ENCODE data around the gene SEMA3D. TPM values are rescaled to one million over a fixed set of nuclear protein-coding genes. Genes with fewer than 3 reads are reported as not detected.

SEMA3D gene
- total RNA-seq, 3 donors from 2014 or later: 3.5 to 7.5 (median 7.0) TPM

- H3K27me3 ChIP-seq: no peaks in the 10 kb centered on the region
- H3K4me1 ChIP-seq: no peaks in the 10 kb centered on the region
- H3K9me3 ChIP-seq: no peaks in the 10 kb centered on the region
- no peaks in the 10 kb centered on the region for H3K36me3 ChIP-seq
- TF ChIP-seq POLR2AphosphoS5 (IDR thresholded peaks at IDR 0.05): no peak
- no peak for TF ChIP-seq POLR2A (IDR thresholded peaks at IDR 0.05)
- no peak for TF ChIP-seq CTCF (IDR thresholded peaks at IDR 0.05)
- H3K4me3 ChIP-seq: no peak overlapping the region
- no peak overlapping the region for H3K27ac ChIP-seq
- intact Hi-C loops (cut with DNase I; ENCODE audit: low total_unique reads): no loop called here
- no peak for DNase-seq (ENCODE audit: low spot score in 2 of 2)
Measured at GRCh38 chr7:85125651-85126131, 61.2 kb downstream of the SEMA3D start.

DNA sequence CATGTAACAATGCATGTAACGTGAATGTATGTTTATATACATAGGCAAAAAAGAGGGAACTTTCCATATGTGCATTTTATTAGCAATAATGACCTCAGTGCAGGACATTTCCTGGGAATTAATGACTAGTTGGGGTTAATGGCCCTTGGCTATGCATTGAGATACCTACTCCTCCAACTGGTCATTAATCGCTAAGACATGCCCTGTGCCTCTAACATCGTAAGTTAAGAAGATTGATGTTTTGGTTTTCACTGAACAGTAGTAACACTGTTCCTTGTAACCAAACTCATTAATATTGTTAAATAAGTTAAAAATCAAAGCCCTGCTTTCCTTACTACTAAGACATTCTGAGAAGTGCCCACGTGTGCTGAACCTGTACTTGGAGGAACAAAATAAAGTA lies 61.7 kb downstream of the SEMA3D start:
- intact Hi-C loops (cut with DNase I; ENCODE audit: low total_unique reads): no loop called here
- H3K27ac ChIP-seq: no peak overlapping the region
- H3K4me1 ChIP-seq: no peaks in the 10 kb centered on the region
- H3K36me3 ChIP-seq: no peaks in the 10 kb centered on the region
- DNase-seq (ENCODE audit: low spot score in 2 of 2): no peak
- no peak overlapping the region for H3K4me3 ChIP-seq
- no peak for TF ChIP-seq POLR2AphosphoS5 (IDR thresholded peaks at IDR 0.05)
- no peaks in the 10 kb centered on the region for H3K27me3 ChIP-seq
- no peaks in the 10 kb centered on the region for H3K9me3 ChIP-seq

DNA sequence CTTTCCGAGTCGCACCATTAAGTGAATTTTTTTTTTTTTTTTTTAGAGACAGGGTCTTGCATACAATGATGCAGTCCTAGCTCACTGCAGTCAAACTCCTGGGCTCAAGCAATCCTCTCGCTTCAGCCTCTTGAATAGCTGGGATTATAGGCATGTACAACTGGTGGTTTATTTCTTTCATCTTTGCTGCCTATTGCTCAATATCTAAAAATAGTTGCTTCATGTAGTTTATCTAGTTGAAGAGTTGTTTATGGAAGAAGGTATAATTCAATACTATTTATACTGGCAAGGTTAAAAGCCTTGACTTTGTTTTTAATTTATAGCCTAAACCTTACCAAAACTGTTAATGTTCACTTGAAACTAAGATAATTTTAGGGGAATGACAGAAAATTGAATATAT lies 66.9 kb downstream of the SEMA3D start:
- Histone ChIP-seq H3K36me3 (no peaks in the 10 kb centered on the region), H3K27me3 (no peaks in the 10 kb centered on the region), H3K9me3 (no peaks in the 10 kb centered on the region), H3K4me3 (no peak overlapping the region), H3K4me1 (no peaks in the 10 kb centered on the region), H3K27ac (no peak overlapping the region)
- no peak for DNase-seq (ENCODE audit: low spot score in 2 of 2)
- no peak for TF ChIP-seq POLR2A (IDR thresholded peaks at IDR 0.05)
- TF ChIP-seq POLR2AphosphoS5 (IDR thresholded peaks at IDR 0.05): no peak
- TF ChIP-seq CTCF (IDR thresholded peaks at IDR 0.05): no peak
- intact Hi-C loops (cut with DNase I; ENCODE audit: low total_unique reads): no loop called here

GRCh38 chr7:85115862-85116261 lies 71.0 kb downstream of the SEMA3D start:
- H3K4me1 ChIP-seq: no peaks in the 10 kb centered on the region
- no peaks in the 10 kb centered on the region for H3K36me3 ChIP-seq
- no peaks in the 10 kb centered on the region for H3K27me3 ChIP-seq
- TF ChIP-seq POLR2AphosphoS5 (IDR thresholded peaks at IDR 0.05) (no peak), POLR2A (IDR thresholded peaks at IDR 0.05) (no peak), CTCF (IDR thresholded peaks at IDR 0.05) (no peak)
- H3K27ac ChIP-seq: no peak overlapping the region
- no peaks in the 10 kb centered on the region for H3K9me3 ChIP-seq
- intact Hi-C loops (cut with DNase I; ENCODE audit: low total_unique reads): no loop called here
- no peak for DNase-seq (ENCODE audit: low spot score in 2 of 2)
- H3K4me3 ChIP-seq: no peak overlapping the region

- DNase-seq (ENCODE audit: low spot score in 2 of 2): no peak
- H3K4me3 ChIP-seq: no peak overlapping the region
- TF ChIP-seq POLR2AphosphoS5 (IDR thresholded peaks at IDR 0.05): no peak
- no peak for TF ChIP-seq CTCF (IDR thresholded peaks at IDR 0.05)
- no peak for TF ChIP-seq POLR2A (IDR thresholded peaks at IDR 0.05)
- no peaks in the 10 kb centered on the region for H3K36me3 ChIP-seq
- H3K4me1 ChIP-seq: no peaks in the 10 kb centered on the region
- no peak overlapping the region for H3K27ac ChIP-seq
- intact Hi-C loops (cut with DNase I; ENCODE audit: low total_unique reads): no loop called here
- no peaks in the 10 kb centered on the region for H3K27me3 ChIP-seq
- H3K9me3 ChIP-seq: no peaks in the 10 kb centered on the region
Measured at GRCh38 chr7:85115006-85115405, 71.8 kb downstream of the SEMA3D start.

DNA sequence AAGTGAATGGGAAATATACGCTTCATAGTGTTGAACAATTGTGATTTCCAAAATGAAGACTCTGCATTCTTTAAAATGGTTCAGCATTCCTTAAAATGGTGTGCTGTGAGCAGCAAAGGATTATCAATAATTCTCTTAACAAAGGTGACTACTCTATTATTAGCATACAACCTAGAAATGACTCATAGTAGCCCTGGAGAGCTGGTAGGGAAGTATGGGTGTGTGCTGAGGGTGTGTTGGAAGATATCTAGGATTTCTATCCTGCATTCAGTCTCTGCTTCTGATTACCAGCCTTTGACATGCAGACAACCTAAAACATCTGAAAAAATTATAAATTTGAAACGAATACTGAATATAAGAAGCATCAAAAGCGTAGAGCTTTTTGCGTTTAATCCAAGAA lies 72.5 kb downstream of the SEMA3D start:
- intact Hi-C loops (cut with DNase I; ENCODE audit: low total_unique reads): no loop called here
- Histone ChIP-seq H3K9me3 (no peaks in the 10 kb centered on the region), H3K27ac (no peak overlapping the region), H3K4me1 (no peaks in the 10 kb centered on the region), H3K27me3 (no peaks in the 10 kb centered on the region), H3K4me3 (no peak overlapping the region), H3K36me3 (no peaks in the 10 kb centered on the region)
- TF ChIP-seq CTCF (IDR thresholded peaks at IDR 0.05) (no peak), POLR2AphosphoS5 (IDR thresholded peaks at IDR 0.05) (no peak)
- no peak for DNase-seq (ENCODE audit: low spot score in 2 of 2)

All from breast epithelium (tissue), 4 donors.